ENCODE data around the gene BEGAIN.

DNA sequence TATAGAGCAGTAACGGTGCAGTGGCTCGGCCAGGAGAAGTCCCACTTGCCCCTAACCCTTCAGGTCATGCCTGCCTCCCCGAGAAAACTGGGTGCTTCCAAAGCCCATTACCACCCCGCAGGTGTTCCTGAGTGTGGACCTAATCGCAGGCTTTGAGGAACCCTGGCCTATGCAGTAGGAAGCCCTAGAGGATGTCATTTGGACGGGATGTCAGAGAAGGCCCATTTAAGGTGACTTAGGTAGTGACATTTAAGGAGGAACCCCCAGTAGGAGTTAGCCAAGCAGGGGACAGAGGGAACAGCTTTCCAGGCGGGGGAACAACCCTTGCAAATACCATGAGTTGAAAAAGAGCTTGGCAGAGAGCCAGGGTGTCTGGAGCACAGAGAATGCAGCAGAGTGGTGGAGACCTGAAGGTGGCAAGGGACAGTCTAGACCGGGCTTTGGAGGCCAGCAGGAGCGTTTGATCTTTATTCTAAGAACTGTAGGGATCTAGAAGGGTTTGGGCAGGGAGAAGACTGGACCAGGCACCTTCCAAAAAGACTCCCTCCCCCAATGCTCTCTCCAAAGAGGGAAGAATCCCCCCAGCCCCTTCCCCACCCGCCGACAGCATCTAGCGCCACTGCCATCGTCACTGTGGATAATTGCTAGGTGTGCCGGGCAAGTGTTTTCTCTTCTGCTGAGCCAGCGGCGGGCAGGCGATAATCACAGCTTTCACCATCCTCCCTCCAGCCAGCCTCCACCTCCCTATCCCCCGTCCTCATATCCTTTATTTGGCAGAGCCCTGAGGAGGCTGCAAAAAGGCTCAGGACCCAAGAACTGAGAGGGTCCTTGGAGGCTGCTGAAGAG, 33.3 kb upstream of the BEGAIN start:
- no peak for TF ChIP-seq CTCF (IDR thresholded peaks at IDR 0.05)
- TF ChIP-seq POLR2A (IDR thresholded peaks at IDR 0.05), result no peak
- TF ChIP-seq POLR2AphosphoS5 (IDR thresholded peaks at IDR 0.05), result no peak
- TF ChIP-seq EP300 (IDR thresholded peaks at IDR 0.05), result no peak

Data from suprapubic skin (tissue), 4 donors.